HepG2 (cell line): ENCODE data around the gene HSF4. TPM values are rescaled to one million over a fixed set of nuclear protein-coding genes. Genes with fewer than 3 reads are reported as not detected.

Source experiments
- DBP ChIP-seq: sonication (generic); formaldehyde crosslinking; IDR thresholded peaks from 2 replicates; pipeline ENCODE4 v1.4.0; 2020; ENCODE audit warnings: missing genetic modification reagents; ENCODE audit errors: not compliant biosample characterization
- DDIT3 ChIP-seq: sonication (generic); formaldehyde crosslinking; IDR thresholded peaks from 2 replicates; pipeline ENCODE4 v1.4.0; 2020; ENCODE audit warnings: mild to moderate bottlenecking, missing genetic modification reagents
- HINFP ChIP-seq: sonication (generic); formaldehyde crosslinking; IDR thresholded peaks from 2 replicates; pipeline ENCODE4 v1.4.0; 2020; ENCODE audit warnings: low read depth, mild to moderate bottlenecking, missing genetic modification reagents
- NBN ChIP-seq: fragments of 450-650 bp; conservative IDR thresholded peaks from 2 replicates; pipeline ENCODE4 v1.6.1; 2017
- NCOA2 ChIP-seq: sonication (generic); formaldehyde crosslinking; IDR thresholded peaks from 2 replicates; pipeline ENCODE4 v1.8.0; 2022; ENCODE audit warnings: inconsistent platforms
- PTBP1 ChIP-seq: fragments of 200-400 bp; formaldehyde crosslinking; IDR thresholded peaks from 2 replicates; pipeline ENCODE4 v1.6.1; 2018; ENCODE audit warnings: low read length, low read depth; ENCODE audit not compliant: poor library complexity, severe bottlenecking
- RARG ChIP-seq: sonication (generic); formaldehyde crosslinking; IDR thresholded peaks from 2 replicates; pipeline ENCODE4 v1.4.0; 2020; ENCODE audit warnings: low read depth, mild to moderate bottlenecking, missing genetic modification reagents
- SMAD3 ChIP-seq: sonication (generic); formaldehyde crosslinking; IDR thresholded peaks from 2 replicates; pipeline ENCODE4 v1.4.0; 2020; ENCODE audit warnings: missing genetic modification reagents
- WIZ ChIP-seq: sonication (generic); formaldehyde crosslinking; IDR thresholded peaks from 2 replicates; pipeline ENCODE4 v1.5.1; 2020; ENCODE audit warnings: mild to moderate bottlenecking, missing genetic modification reagents
- ZBTB21 ChIP-seq: sonication (generic); formaldehyde crosslinking; IDR thresholded peaks from 2 replicates; pipeline ENCODE4 v1.4.0; 2020; ENCODE audit warnings: missing genetic modification reagents
- ZBTB26 ChIP-seq: IDR thresholded peaks from 2 replicates; pipeline ENCODE4 v1.6.1; 2016; ENCODE audit warnings: missing compliant biosample characterization, missing genetic modification reagents, borderline replicate concordance
- ZNF124 ChIP-seq: sonication (generic); formaldehyde crosslinking; IDR thresholded peaks from 2 replicates; pipeline ENCODE4 v1.4.0; 2020; ENCODE audit warnings: missing genetic modification reagents
- ZNF274 ChIP-seq: sonication (generic); formaldehyde crosslinking; IDR thresholded peaks from 2 replicates; pipeline ENCODE4 v1.5.1; 2020; ENCODE audit warnings: mild to moderate bottlenecking, missing genetic modification reagents
- ZNF350 ChIP-seq: sonication (generic); formaldehyde crosslinking; IDR thresholded peaks from 2 replicates; pipeline ENCODE4 v1.4.0; 2020; ENCODE audit warnings: mild to moderate bottlenecking, low read depth, missing genetic modification reagents, borderline replicate concordance
- ZNF451 ChIP-seq: sonication (generic); formaldehyde crosslinking; IDR thresholded peaks from 2 replicates; pipeline ENCODE4 v1.5.0; 2020; ENCODE audit warnings: mild to moderate bottlenecking, missing genetic modification reagents
- ZNF609 ChIP-seq: sonication (generic); formaldehyde crosslinking; IDR thresholded peaks from 2 replicates; pipeline ENCODE4 v1.4.0; 2020; ENCODE audit warnings: mild to moderate bottlenecking, missing genetic modification reagents, borderline replicate concordance
- polyA plus RNA-seq, 8 experiments: library from polyadenylated mRNA; depleted of rRNA in 3 of 8; stranded (reverse) in 7 of 8; unstranded in 1 of 8; fragments of >200 nt; fragmentation: Illumina TruSeq in 4 of 8; extraction: Trizol in 4 of 8; gene quantifications; 2 replicates each; pipeline versions ENCODE4 v1.2.1 to v1.2.3, GENCODE V29; 2011 to 2016; ENCODE audit warnings: low read depth in 4 of 8, missing spikeins in 1 of 8, mixed read lengths in 1 of 8; ENCODE audit not compliant: insufficient read depth in 1 of 8
- total RNA-seq, 5 experiments: library from RNA; depleted of rRNA; stranded (reverse); fragments of >200 nt; fragmentation: Illumina TruSeq; extraction: Trizol; gene quantifications; 2 replicates each; pipeline ENCODE4 v1.2.3, GENCODE V29; 2016; ENCODE audit warnings: low read depth in 1 of 5

The HSF4 gene
- total and polyA plus RNA-seq, 2 of the 13 experiments (the other 11 are each of a cell fraction or from before 2014, with no cell fraction given), result 3.5 to 16.9 TPM

- TF ChIP-seq WIZ (no peak), ZBTB21 (CRISPR knock-in tag) (no peak), NBN (no peak), DDIT3 (CRISPR knock-in tag) (no peak), DBP (CRISPR knock-in tag) (peak; percentile 82), SMAD3 (CRISPR knock-in tag) (no peak), ZBTB26 (CRISPR knock-in tag) (no peak; the same call in 1 of the 2 replicates), ZNF274 (peak; percentile 74; the same call in 1 of the 2 replicates), ZNF609 (CRISPR knock-in tag) (peak; percentile 60; the same call in 1 of the 2 replicates), ZNF451 (CRISPR knock-in tag) (peak; percentile 89), ZNF350 (0 out of 2 replicates have a peak, but pooled peaks have one; percentile 25), HINFP (peak; percentile 40; the same call in 1 of the 2 replicates), NCOA2 (CRISPR knock-in tag) (no peak), RARG (CRISPR knock-in tag) (no peak), PTBP1 (no peak), ZNF124 (CRISPR knock-in tag) (no peak)
Observed at GRCh38 chr16:67177743-67178699, 13.5 kb downstream of the HSF4 start (continued).
